ENCODE data around the gene SLC6A19.

DNA sequence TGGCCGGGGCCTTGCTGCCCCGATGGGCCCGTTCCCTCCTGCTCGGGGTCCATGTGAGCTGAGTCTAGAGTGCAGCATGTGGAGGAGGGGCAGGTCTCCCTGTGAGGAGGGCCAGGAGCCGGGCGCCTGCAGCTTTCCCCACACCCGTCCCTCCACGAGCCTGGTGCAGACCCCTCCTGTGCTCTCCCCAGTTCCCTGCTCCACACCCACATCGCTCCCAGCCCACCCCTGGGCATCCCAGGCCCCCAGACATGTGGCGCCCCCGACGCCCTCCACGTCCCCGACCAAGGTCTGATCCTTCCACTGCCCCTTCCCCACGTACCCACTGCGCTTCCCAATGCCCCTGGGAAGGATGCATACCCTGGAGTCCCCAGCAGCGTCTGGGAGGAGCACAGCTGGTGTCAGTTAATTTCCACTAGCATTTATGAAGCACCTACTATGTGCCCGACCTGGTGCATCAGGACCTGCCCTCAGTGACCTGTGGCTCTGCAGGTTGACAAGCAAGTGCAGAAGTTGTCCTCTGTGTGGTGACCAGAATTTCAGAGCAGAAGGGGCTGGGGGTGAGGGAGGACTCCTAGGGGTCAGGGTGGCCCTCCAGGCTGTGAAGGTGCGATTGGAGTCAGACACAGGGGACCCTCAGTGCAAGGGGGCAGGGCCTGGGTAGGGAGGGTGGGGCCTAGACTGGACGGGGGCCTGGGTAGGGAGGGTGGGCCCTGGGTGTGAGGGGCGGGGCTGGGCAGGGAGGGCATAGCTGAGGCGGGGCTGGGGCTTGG, 13.0 kb downstream of the SLC6A19 start:
- TF ChIP-seq, protein P1, sequence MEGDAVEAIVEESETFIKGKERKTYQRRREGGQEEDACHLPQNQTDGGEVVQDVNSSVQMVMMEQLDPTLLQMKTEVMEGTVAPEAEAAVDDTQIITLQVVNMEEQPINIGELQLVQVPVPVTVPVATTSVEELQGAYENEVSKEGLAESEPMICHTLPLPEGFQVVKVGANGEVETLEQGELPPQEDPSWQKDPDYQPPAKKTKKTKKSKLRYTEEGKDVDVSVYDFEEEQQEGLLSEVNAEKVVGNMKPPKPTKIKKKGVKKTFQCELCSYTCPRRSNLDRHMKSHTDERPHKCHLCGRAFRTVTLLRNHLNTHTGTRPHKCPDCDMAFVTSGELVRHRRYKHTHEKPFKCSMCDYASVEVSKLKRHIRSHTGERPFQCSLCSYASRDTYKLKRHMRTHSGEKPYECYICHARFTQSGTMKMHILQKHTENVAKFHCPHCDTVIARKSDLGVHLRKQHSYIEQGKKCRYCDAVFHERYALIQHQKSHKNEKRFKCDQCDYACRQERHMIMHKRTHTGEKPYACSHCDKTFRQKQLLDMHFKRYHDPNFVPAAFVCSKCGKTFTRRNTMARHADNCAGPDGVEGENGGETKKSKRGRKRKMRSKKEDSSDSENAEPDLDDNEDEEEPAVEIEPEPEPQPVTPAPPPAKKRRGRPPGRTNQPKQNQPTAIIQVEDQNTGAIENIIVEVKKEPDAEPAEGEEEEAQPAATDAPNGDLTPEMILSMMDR (conservative IDR thresholded peaks at IDR 0.05; ENCODE audit: low read depth, low read length), result no peak
- TF ChIP-seq EZH2 (IDR thresholded peaks at IDR 0.05; ENCODE audit: low read length, unreplicated experiment) (no peak), EZH2phosphoT487 (IDR thresholded peaks at IDR 0.05; ENCODE audit: borderline replicate concordance, low read length) (no peak)
